Measurements from ENCODE around the gene VPS36. TPM values are rescaled to one million over a fixed set of nuclear protein-coding genes. Genes with fewer than 3 reads are reported as not detected.

The VPS36 gene
- total RNA-seq, 2 donors from 2014 or later, result 42.1 to 100 TPM

DNA sequence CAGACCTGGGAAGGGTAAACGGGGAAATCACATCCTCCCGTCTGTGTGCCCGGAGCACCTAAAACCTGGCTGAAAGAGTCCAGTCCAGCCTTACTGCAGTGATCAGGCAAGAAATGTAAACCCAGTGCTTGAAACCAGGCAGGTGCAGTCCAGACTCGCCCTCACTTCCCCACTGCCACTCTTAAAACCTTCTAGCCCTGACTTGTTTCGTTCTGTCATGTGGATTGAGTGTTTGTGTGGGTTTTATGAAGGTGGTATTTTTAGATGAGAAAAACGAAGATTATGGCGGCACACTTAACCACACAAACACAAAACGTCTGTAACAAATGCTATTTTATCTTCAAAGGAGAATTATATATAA is 4.0 kb upstream of the VPS36 start:
- H3K27ac ChIP-seq, result peak overlapping the region; percentile 76 to 89
- DNase-seq (ENCODE audit: low spot score), result no peak
- peaks cover 7 to 17% of the 10 kb centered on the region in 2 donors for H3K4me1 ChIP-seq (ENCODE audit: control insufficient read depth in 1 of 2, low read depth in 2 of 2)
- no peak for ATAC-seq (ENCODE audit: insufficient number of reproducible peaks, low FRiP score, low read depth)
- TF ChIP-seq, protein P1, sequence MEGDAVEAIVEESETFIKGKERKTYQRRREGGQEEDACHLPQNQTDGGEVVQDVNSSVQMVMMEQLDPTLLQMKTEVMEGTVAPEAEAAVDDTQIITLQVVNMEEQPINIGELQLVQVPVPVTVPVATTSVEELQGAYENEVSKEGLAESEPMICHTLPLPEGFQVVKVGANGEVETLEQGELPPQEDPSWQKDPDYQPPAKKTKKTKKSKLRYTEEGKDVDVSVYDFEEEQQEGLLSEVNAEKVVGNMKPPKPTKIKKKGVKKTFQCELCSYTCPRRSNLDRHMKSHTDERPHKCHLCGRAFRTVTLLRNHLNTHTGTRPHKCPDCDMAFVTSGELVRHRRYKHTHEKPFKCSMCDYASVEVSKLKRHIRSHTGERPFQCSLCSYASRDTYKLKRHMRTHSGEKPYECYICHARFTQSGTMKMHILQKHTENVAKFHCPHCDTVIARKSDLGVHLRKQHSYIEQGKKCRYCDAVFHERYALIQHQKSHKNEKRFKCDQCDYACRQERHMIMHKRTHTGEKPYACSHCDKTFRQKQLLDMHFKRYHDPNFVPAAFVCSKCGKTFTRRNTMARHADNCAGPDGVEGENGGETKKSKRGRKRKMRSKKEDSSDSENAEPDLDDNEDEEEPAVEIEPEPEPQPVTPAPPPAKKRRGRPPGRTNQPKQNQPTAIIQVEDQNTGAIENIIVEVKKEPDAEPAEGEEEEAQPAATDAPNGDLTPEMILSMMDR (IDR thresholded peaks at IDR 0.05), result no peak
- H3K36me3 ChIP-seq, result no peaks in the 10 kb centered on the region
- no peaks in the 10 kb centered on the region for H3K27me3 ChIP-seq (replicated peaks; ENCODE audit: insufficient read depth)
- no peaks in the 10 kb centered on the region for H3K9me3 ChIP-seq
- peak overlapping the region; percentile 72 for H3K4me3 ChIP-seq

DNA sequence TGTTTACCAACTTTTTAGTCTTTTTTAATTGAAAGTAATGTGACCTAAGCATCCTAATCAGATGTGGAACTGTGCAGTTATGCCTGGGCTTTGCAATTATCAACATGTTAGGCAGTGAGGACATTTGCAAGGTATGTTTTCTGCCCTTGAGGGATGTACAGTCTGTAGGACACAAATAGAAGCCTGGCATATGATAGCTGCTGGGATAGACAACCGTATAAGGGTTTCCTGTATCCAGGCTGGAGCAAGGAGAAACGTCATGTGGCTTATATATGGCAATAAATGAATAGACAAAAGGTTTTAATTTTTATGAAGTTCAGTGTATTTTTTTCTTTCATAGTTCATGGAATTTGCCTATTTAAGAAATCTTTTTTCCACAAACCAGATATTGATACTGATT is 2.0 kb upstream of the VPS36 start:
- H3K36me3 ChIP-seq, result no peaks in the 10 kb centered on the region
- no peak overlapping the region for H3K4me3 ChIP-seq
- peaks cover 25 to 37% of the 10 kb centered on the region in 2 donors for H3K4me1 ChIP-seq (ENCODE audit: control insufficient read depth in 1 of 2, low read depth in 2 of 2)
- H3K27me3 ChIP-seq (replicated peaks; ENCODE audit: insufficient read depth), result no peaks in the 10 kb centered on the region
- DNase-seq (ENCODE audit: low spot score) (no peak), ATAC-seq (ENCODE audit: insufficient number of reproducible peaks, low FRiP score, low read depth) (no peak)
- TF ChIP-seq, protein P1 (IDR thresholded peaks at IDR 0.05), result no peak
- H3K9me3 ChIP-seq, result no peaks in the 10 kb centered on the region
- no peak overlapping the region for H3K27ac ChIP-seq

DNA sequence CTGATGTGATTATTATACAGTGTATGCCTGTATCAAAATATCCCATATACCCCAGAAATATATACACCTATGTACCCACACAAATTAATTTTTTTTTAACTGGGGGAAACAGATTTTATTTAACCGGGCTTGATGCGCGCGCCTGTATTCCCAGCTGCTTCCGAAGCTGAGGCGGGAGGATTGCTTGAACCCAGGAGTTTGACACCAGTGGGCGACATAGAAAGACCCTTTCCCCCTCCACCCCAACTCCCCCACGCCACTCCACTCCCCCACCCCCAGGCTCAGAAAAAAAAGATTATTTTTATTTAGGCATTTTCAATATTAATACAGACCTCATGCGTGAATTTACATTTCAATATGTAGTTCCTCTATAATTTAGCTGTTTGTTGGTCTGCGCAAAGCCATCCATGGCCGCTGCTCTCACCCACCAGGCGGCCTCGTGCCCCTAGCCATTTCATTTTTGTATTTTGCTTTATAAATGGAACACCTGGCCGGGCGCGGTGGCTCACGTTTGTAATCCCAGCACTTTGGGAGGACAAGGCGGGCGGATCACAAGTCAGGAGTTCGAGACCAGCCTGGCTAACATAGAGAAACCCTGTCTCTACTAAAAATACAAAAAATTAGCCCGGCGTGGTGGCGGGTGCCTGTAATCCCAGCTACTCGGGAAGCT is 836 bp upstream of the VPS36 start:
- no peaks in the 10 kb centered on the region for H3K9me3 ChIP-seq
- no peak overlapping the region for H3K27ac ChIP-seq
- no peaks in the 10 kb centered on the region for H3K27me3 ChIP-seq (replicated peaks; ENCODE audit: insufficient read depth)
- peak overlapping the region; percentile 80 for H3K4me3 ChIP-seq
- DNase-seq (ENCODE audit: low spot score) (no peak), ATAC-seq (ENCODE audit: insufficient number of reproducible peaks, low FRiP score, low read depth) (no peak)
- no peaks in the 10 kb centered on the region for H3K36me3 ChIP-seq
- TF ChIP-seq, protein P1 (IDR thresholded peaks at IDR 0.05), result no peak
- peaks cover 24 to 33% of the 10 kb centered on the region in 2 donors for H3K4me1 ChIP-seq (ENCODE audit: control insufficient read depth in 1 of 2, low read depth in 2 of 2)

DNA sequence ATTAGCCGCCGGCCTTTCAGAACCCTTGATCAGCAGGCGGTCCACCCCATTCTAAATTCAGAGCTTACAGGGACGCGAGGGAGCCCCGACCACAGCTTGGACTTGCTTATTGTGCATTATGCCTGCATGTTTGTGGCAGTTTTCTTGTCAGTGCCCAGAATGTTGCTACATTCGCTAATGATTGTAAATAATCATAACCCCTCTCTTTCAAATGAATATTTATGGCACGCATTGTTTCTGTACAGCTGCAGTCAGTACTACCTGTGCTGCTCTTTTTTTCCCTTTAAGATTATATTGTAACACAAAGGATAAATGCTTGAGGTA is 321 bp upstream of the VPS36 start:
- no peaks in the 10 kb centered on the region for H3K9me3 ChIP-seq
- peaks cover 22 to 30% of the 10 kb centered on the region in 2 donors for H3K4me1 ChIP-seq (ENCODE audit: control insufficient read depth in 1 of 2, low read depth in 2 of 2)
- TF ChIP-seq, protein P1 (IDR thresholded peaks at IDR 0.05), result no peak
- no peaks in the 10 kb centered on the region for H3K36me3 ChIP-seq
- peak overlapping the region; percentile 80 for H3K4me3 ChIP-seq
- H3K27ac ChIP-seq, result no peak overlapping the region
- ATAC-seq (ENCODE audit: insufficient number of reproducible peaks, low FRiP score, low read depth), result no peak
- H3K27me3 ChIP-seq (replicated peaks; ENCODE audit: insufficient read depth), result no peaks in the 10 kb centered on the region
- no peak for DNase-seq (ENCODE audit: low spot score)

DNA sequence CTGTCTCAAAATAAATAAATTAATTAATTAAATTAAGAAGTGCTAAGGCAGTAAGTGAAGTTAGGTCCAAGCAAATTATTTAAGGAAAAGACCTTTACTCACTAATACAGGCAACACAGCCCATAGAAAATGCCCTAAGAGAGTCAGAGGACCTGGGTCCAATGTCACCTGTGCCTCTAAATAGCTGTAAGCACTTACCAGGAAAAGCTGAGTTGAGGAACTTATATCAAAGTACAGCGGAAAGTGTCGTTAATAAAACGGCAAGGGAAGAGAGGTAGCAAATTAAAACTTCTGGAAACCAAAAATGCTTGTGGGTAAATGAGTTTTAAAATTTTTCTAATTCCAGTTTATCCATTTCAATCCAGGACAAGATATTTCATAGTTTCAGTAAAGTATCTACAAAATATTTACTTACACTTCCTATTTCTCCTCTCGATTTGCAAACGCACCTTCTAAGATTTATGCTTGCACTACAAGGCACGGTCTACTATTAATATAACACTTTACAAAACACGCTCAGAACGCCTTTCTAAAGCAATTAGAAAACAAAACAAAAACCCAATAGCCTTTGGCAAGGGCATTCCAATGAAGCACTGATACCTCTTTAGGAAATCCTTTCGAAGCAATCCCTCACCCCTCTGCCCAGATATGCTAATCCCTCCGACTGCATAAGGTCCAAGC is 963 bp downstream of the VPS36 start:
- ATAC-seq (ENCODE audit: insufficient number of reproducible peaks, low FRiP score, low read depth) (no peak), DNase-seq (ENCODE audit: low spot score) (no peak)
- TF ChIP-seq, protein P1 (IDR thresholded peaks at IDR 0.05), result no peak

More for the DNA sequence above, 963 bp downstream of the VPS36 start:
- H3K36me3 ChIP-seq, result no peaks in the 10 kb centered on the region
- H3K4me1 ChIP-seq (ENCODE audit: control insufficient read depth in 1 of 2, low read depth in 2 of 2), result peaks cover 22 to 30% of the 10 kb centered on the region in 2 donors
- H3K27ac ChIP-seq, result peak overlapping the region; percentile 91 to 97
- H3K27me3 ChIP-seq (replicated peaks; ENCODE audit: insufficient read depth), result no peaks in the 10 kb centered on the region
- no peaks in the 10 kb centered on the region for H3K9me3 ChIP-seq
- H3K4me3 ChIP-seq, result peak overlapping the region; percentile 80

All from thoracic aorta (tissue), 2 donors.